Posterior vena cava (tissue), 2 donors: ENCODE measurements around the gene ERVFRD-1. TPM values are rescaled to one million over a fixed set of nuclear protein-coding genes. Genes with fewer than 3 reads are reported as not detected.
"Not testable (repeated sequence)": the region's sequence is repeated elsewhere in the genome, so short reads cannot be mapped to it uniquely, and the experiment has no call there.

Experiments used
- DNase-seq: peaks from one replicate; pipeline ENCODE4 v3.0.0-alpha.2; 2020; ENCODE audit warnings: low spot score
- intact Hi-C, 2 donors: fragments of 100-400 bp; cut with DNase I; formaldehyde crosslinking; loops; one replicate each; pipeline versions ENCODE4 v1.14.1 to v1.14.2; 2022 to 2023
- total RNA-seq, 2 donors: library from RNA; stranded (reverse); fragmentation: NEBNext Ultra II Directional; extraction: Animal tissue kit (Norgen Biotek cat#: 25700); gene quantifications; one replicate each; pipeline ENCODE4 v1.2.1, GENCODE V29; 2021
- donor health status: DM: yes; HTN: yes; CAD: no.
- donor health status: DM: yes; HTN: yes; CAD: no.

The ERVFRD-1 gene
- total RNA-seq, 2 donors from 2014 or later: 0.05 to 0.14 TPM

GRCh38 chr6:11132194-11132888 is 20.8 kb upstream of the ERVFRD-1 start:
- intact Hi-C loops: loop anchor here in 1 of 2 donors (5.0 kb wide), 1 partner anchor 370 kb away; no protein-coding TSS in a partner anchor
- no peak for DNase-seq

- DNase-seq: no peak
- intact Hi-C loops: loop anchor here in 1 of 2 donors (5.0 kb wide), 1 partner anchor 372 kb away; no protein-coding TSS in a partner anchor
Observed at GRCh38 chr6:11130605-11131004, 19.1 kb upstream of the ERVFRD-1 start.

GRCh38 chr6:11129908-11130565 is 18.5 kb upstream of the ERVFRD-1 start:
- intact Hi-C loops: loop anchor here in 1 of 2 donors (5.0 kb wide), 1 partner anchor 372 kb away; no protein-coding TSS in a partner anchor

GRCh38 chr6:11128608-11129007 is 17.1 kb upstream of the ERVFRD-1 start:
- DNase-seq: no peak
- intact Hi-C loops: no loop called here

More at GRCh38 chr6:11129908-11130565, 18.5 kb upstream of the ERVFRD-1 start:
- DNase-seq: no peak

- no peak for DNase-seq
- intact Hi-C loops: no loop called here
Observed at GRCh38 chr6:11126876-11127275, 15.4 kb upstream of the ERVFRD-1 start.

GRCh38 chr6:11123978-11124377 is 12.5 kb upstream of the ERVFRD-1 start:
- no peak for DNase-seq
- intact Hi-C loops: no loop called here

- intact Hi-C loops: no loop called here
- DNase-seq: no peak
Observed at GRCh38 chr6:11122380-11122779, 10.9 kb upstream of the ERVFRD-1 start.

- no peak for DNase-seq
- intact Hi-C loops: no loop called here
Observed at GRCh38 chr6:11121851-11122250, 10.3 kb upstream of the ERVFRD-1 start.

GRCh38 chr6:11120271-11121005 is 8.9 kb upstream of the ERVFRD-1 start:
- intact Hi-C loops: no loop called here
- no peak for DNase-seq

GRCh38 chr6:11115808-11116536 is 4.4 kb upstream of the ERVFRD-1 start:
- DNase-seq, intact Hi-C loops: not testable (repeated sequence)

GRCh38 chr6:11113038-11113437 is 1.5 kb upstream of the ERVFRD-1 start:
- no peak for DNase-seq

GRCh38 chr6:11111769-11112437 is 378 bp upstream of the ERVFRD-1 start:
- DNase-seq: no peak
- intact Hi-C loops: no loop called here

More at GRCh38 chr6:11113038-11113437, 1.5 kb upstream of the ERVFRD-1 start:
- intact Hi-C loops: no loop called here

GRCh38 chr6:11108726-11109125 is 2.8 kb downstream of the ERVFRD-1 start:
- intact Hi-C loops: no loop called here
- DNase-seq: no peak

- intact Hi-C loops: no loop called here
- no peak for DNase-seq
Observed at GRCh38 chr6:11103065-11103464, 8.5 kb downstream of the ERVFRD-1 start.

GRCh38 chr6:11101417-11101816 is 10.1 kb downstream of the ERVFRD-1 start:
- intact Hi-C loops: no loop called here
- DNase-seq: no peak

- DNase-seq: no peak
- intact Hi-C loops: no loop called here
Observed at GRCh38 chr6:11098004-11098403, 13.5 kb downstream of the ERVFRD-1 start.

- intact Hi-C loops: no loop called here
- DNase-seq: no peak
Observed at GRCh38 chr6:11097476-11097875, 14.0 kb downstream of the ERVFRD-1 start.

GRCh38 chr6:11096109-11096508 is 15.4 kb downstream of the ERVFRD-1 start:
- intact Hi-C loops: no loop called here
- DNase-seq: no peak

- intact Hi-C loops: no loop called here
- DNase-seq: no peak
Observed at GRCh38 chr6:11094941-11095340, 16.6 kb downstream of the ERVFRD-1 start.
